GM20000 (cell line): ENCODE data around the gene CYB5R2.
A peak's percentile ranks its signal among the peaks of the same experiment; 100 is the strongest.

Experiments used
- DNase-seq: peaks from one replicate; pipeline ENCODE4 v3.0.0; 2012; ENCODE audit warnings: low spot score
- CTCF ChIP-seq: IDR thresholded peaks from 2 replicates; pipeline ENCODE4 v1.5.1; 2012; ENCODE audit warnings: mild to moderate bottlenecking, control low read depth; ENCODE audit errors: extremely low read depth, missing control alignments

Gene CYB5R2

DNA sequence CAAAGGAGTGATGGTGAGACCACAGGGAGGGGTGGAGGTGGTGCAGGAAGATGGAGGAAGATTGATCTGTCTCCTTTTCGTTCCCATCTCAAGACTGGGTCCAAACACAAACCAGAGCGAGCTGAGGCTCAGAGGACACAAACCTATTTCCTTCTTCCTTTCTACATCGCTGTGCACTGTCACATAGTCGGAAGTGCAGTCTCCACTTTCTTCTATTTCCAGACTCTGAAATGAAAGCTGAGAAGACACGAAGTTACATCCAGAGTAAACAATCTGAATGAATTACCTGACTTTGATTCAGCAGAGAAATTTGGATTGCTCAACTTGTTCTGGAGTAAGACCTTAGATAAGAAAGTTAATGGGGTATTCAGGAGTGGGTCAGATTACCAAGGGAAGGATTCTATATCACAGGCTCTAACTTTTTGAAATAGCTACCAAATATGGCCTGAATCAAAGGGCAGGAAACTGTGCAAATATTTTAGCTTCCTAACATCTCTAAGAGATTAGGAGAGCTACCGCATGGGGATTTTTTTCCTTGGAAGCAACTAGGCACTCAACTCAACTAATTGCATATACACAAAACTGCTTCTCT lies 18.6 kb upstream of the CYB5R2 start:
- DNase-seq, result no peak
- no peak for TF ChIP-seq CTCF

DNA sequence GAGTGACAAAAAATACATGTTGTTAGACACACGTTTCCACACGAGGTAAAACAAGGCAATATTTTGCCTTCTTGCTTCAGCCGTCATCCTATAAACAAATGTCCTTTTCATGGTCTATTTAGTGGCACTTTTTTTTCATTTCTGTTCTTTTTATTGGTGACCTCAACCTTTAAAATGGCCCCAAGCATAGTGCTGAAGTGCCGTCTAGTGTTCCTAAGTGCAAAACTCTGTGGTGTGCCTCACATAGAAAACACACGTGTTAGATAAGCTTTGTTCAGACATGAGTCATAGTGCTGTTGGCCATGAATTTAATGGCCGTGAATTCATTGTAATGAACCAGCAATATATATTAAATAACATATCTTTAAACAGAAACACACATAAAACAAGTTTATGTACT lies 17.3 kb upstream of the CYB5R2 start:
- no peak for DNase-seq
- no peak for TF ChIP-seq CTCF

DNA sequence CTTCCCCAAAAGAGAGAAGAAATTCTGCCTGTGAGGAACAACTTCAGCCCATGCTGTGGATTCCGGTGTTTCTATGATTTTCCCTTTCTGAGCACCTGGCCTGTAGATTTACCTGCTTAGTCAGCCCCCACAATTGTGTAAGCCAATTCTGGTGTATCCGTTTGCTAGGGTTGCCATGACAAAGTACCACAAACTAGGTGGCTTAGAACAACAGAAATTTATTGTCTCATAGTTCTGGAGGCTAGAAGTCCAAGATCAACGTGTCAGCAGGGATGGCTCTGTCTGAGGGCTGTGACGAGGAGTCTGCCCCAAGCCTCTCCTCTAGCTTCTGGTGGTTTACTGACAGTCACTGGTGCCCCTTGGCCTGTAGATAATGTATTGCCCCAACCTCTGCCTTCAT lies 15.9 kb upstream of the CYB5R2 start:
- no peak for DNase-seq
- TF ChIP-seq CTCF, result no peak

DNA sequence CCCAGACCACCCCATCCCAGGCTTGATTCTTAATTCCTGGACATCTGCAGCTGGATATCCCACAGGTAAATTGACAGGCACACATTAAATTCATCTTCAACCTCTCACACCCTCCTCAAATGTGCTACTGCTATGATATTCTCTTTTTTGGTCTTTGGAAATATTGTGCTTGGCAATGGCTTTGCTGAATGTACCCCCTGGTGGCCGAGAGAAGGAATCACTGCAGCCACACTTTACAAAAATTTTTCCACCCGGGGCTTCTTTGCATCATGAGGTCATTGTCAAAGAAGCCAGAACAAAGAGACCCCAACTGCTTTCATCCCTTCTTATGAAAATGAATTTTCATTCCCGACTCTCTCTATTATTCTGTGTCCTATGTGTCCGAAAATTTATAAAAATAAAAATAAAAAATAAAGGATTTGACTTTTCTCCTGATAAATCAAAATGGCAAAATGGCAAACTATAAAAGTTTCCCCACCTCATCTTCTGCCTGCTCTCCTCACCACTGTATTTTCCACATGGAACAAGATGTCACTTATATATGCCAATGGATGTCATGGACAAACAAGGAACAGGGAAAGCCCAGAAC lies 15.0 kb upstream of the CYB5R2 start:
- TF ChIP-seq CTCF, result peak; percentile 77
- DNase-seq, result peak; percentile 49

- TF ChIP-seq CTCF, result no peak
- DNase-seq, result no peak
Measured at GRCh38 chr11:7687386-7687785, 14.1 kb upstream of the CYB5R2 start.

- no peak for DNase-seq
Measured at GRCh38 chr11:7686761-7687160, 13.5 kb upstream of the CYB5R2 start.

DNA sequence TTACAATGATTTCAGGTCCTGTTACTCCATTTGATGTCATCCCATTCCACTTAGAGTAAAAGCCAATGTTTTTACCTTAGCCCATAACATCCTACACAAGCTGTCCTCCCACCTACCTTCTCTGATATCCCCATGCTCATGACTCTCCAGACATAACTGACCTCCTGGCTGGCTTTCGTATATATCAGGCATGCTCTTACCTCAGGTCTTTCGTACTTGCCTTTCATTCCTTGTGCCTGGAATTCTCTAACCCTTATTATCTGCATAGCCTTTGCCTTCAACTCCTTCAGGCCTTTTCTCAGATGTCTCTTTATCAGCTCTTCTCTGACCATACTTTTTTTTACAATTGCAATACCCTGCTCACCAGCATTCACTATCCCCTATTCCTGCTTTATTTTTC lies 10.3 kb upstream of the CYB5R2 start:
- no peak for TF ChIP-seq CTCF

More at GRCh38 chr11:7686761-7687160, 13.5 kb upstream of the CYB5R2 start:
- no peak for TF ChIP-seq CTCF

More for the DNA sequence above, 10.3 kb upstream of the CYB5R2 start:
- no peak for DNase-seq
